ENCODE data around the gene RAB6A.
"Not testable (repeated sequence)": the region's sequence is repeated elsewhere in the genome, so short reads cannot be mapped to it uniquely, and the experiment has no call there.

Gene RAB6A

DNA sequence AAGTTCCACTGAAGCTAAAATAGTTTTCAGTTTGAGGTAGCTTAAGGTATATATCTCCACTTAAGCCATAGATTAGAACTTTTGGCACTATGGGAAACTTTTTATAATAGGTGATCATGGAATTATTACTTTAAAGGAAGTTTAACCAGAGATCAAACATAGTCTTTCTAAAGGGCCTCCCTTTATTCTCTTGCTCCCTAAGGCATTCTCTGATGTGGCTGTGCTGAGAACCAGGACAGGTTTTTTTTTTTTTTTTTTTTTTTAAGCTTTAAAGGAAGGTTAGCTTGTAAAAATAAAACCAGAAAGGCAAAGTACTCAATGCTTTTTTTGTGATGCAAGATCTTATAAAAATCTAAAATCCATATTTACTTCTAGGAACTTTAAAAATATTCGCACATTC is 23.9 kb upstream of the RAB6A start:
- DNase-seq (ENCODE audit: low read depth) = no peak
- no peak overlapping the region for H3K4me3 ChIP-seq (ENCODE audit: low read depth, low read length)
- TF ChIP-seq, protein P1, sequence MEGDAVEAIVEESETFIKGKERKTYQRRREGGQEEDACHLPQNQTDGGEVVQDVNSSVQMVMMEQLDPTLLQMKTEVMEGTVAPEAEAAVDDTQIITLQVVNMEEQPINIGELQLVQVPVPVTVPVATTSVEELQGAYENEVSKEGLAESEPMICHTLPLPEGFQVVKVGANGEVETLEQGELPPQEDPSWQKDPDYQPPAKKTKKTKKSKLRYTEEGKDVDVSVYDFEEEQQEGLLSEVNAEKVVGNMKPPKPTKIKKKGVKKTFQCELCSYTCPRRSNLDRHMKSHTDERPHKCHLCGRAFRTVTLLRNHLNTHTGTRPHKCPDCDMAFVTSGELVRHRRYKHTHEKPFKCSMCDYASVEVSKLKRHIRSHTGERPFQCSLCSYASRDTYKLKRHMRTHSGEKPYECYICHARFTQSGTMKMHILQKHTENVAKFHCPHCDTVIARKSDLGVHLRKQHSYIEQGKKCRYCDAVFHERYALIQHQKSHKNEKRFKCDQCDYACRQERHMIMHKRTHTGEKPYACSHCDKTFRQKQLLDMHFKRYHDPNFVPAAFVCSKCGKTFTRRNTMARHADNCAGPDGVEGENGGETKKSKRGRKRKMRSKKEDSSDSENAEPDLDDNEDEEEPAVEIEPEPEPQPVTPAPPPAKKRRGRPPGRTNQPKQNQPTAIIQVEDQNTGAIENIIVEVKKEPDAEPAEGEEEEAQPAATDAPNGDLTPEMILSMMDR (IDR thresholded peaks at IDR 0.05; ENCODE audit: insufficient read depth, low read depth, low read length, missing control alignments) = no peak

DNA sequence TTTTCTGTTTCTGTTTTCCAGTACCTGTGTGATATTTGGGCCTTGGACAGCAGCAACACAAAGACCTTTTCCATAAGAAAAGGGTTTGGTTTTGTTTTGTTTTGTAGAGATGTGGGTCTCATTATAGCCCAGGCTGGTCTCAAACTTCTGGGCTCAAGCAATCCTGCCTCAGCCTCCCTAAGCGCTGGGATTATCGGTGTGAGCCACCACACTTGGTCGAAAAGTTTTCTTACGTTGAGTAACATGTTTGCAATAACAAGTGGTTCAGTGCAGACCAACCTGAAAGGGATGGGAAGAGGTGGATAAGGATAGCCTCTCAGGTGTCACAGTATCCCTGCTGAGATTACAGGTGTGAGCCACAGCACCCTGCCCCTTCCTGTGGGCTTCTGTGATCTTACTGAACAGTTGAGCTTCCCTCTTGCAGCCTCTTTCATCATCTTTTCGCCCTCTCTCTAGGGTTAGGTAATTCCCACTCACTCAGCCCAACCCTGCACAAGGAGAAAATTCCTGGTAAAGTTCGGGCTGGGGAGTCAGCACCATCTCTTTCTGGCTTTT is 23.3 kb upstream of the RAB6A start:
- DNase-seq (ENCODE audit: low read depth) = no peak
- TF ChIP-seq, protein P1 (IDR thresholded peaks at IDR 0.05; ENCODE audit: insufficient read depth, low read depth, low read length, missing control alignments) = no peak
- no peak overlapping the region for H3K4me3 ChIP-seq (ENCODE audit: low read depth, low read length)

DNA sequence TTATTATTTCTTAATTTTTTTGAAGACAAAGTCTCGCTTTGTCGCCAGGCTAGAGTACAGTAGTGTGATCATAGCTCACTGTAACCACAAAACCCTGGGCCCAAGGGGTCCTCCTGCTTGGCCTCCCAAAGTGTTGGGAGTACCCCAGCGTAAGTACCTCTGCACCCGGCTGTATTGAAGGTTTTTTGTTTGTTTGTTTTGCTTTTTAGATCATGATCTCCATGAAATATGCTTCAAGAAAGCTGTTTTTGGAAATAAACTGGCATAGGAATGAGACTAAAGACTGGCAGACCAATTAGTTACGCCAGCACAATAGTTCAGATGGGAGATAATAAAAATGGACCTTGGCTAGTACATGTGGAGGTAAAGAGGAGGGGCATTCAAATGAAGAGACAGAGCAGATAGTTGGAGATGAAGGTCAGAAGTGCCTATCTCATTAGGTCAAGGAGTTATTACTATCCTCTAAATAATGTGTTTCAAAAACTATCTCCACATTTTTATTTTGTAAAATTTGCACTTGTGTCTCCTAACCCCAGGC is 22.7 kb upstream of the RAB6A start:
- TF ChIP-seq, protein P1 (IDR thresholded peaks at IDR 0.05; ENCODE audit: insufficient read depth, low read depth, low read length, missing control alignments) = no peak
- no peak overlapping the region for H3K4me3 ChIP-seq (ENCODE audit: low read depth, low read length)
- DNase-seq (ENCODE audit: low read depth) = no peak

DNA sequence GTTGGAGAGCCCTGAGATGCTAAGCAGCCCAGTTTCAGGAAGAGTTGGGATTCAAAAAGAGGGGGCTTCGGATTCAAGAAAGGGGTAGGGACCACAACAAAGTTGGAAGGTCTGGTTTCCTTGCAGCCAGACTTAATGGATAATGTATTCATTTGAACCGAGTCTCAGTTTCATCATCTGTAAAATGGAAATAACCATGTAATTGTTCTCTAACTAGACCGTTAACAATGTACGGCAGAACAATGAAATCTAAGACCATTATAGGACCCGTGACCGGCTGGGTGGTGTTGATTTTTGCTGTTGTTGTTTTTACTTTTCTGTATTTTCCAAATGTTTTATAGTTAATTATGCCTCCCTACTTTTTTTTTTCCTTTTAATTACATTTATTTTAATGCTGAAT is 20.4 kb upstream of the RAB6A start:
- no peak overlapping the region for H3K4me3 ChIP-seq (ENCODE audit: low read depth, low read length)
- no peak for DNase-seq (ENCODE audit: low read depth)
- TF ChIP-seq, protein P1 (IDR thresholded peaks at IDR 0.05; ENCODE audit: insufficient read depth, low read depth, low read length, missing control alignments) = no peak

DNA sequence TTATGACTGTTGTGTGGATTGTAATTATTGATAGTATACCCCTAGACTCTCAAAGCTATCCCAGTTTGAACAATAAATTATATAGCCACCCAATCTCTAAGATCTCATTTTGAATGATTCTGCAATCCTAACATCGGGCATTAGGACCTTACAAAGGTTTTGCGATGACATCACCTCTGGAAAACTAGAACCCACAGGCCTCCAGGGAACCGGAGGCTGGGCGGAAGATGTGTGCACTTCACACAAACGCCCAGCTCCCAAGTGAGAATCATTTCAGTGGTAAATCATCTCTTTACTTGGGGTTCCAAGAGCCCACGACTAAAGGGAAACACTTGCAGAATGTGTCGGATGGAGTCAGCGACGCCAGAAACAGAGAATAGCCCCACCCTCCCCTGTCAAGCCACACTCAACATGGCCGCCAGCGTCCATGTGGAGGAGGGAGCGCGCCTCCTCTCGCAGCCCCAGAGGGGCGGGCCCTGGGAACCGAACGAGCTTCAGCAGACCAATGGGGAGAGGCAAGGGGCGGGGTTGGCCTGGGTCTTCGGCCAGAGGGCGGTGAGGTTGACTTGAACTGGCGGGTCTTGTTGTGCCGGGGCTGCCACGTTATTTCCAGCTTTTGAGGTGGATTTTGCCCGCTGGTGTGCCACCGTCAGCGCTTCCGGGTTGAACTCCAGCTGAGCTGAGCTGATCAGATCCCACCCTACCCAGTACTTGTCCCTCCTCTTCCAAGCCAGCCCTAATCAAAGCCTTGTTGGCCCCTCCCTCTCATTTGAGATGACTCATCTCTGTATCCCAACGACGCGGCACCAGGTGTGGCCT is 18.4 kb upstream of the RAB6A start:
- DNase-seq (ENCODE audit: low read depth) = peak; percentile 98
- peak overlapping the region; percentile 84 for H3K4me3 ChIP-seq (ENCODE audit: low read depth, low read length)
- TF ChIP-seq, protein P1 (IDR thresholded peaks at IDR 0.05; ENCODE audit: insufficient read depth, low read depth, low read length, missing control alignments) = no peak

DNA sequence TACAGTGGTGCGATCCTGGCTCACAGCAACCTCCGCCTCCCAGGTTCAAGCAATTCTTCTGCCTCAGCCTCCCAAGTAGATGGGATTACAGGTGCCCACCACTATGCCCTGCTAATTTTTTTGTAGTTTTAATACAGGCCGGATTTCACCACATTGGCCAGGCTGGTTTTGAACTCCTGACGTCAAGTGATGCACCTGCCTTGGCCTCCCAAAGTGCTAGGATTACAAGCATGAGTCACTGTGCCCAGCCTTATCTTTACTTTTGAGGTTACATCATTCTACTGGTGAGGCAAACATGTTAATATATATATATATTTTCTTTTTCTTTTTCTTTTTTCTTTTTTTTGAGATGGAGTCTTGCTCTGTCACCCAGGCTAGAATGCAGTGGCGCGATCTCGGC is 9.9 kb upstream of the RAB6A start:
- not testable (repeated sequence) for DNase-seq (ENCODE audit: low read depth); H3K4me3 ChIP-seq (ENCODE audit: low read depth, low read length)

DNA sequence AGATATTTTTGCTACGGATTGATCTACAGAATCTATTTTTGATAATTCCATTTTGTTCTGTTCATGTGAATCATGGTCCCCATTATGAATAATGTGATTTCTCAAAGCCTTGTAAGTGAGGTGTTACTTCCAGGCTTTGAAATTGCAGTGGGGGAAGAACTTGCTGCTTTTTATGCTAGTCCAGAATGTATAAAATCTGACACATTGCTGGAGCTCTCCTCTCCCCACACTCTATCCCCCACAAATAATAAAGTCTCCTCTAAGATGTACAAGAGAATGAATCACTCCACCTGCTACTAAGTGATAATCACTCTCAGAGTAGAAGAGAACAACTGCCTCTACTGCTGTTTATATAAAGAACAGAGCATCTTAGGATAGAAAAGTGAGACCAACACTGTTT is 5.9 kb upstream of the RAB6A start:
- DNase-seq (ENCODE audit: low read depth) = no peak
- TF ChIP-seq, protein P1 (IDR thresholded peaks at IDR 0.05; ENCODE audit: insufficient read depth, low read depth, low read length, missing control alignments) = no peak
- H3K4me3 ChIP-seq (ENCODE audit: low read depth, low read length) = no peak overlapping the region

All from GM12865 (cell line).